Omental fat pad (tissue), 4 donors: ENCODE measurements around the gene PCDHB7. TPM values are rescaled to one million over a fixed set of nuclear protein-coding genes. Genes with fewer than 3 reads are reported as not detected.
"Not testable (repeated sequence)": the region's sequence is repeated elsewhere in the genome, so short reads cannot be mapped to it uniquely, and the experiment has no call there.

Experiments used
- ATAC-seq: fragments of 150-250 bp; one replicate; pipeline ENCODE4 v1.9.1; 2016; ENCODE audit warnings: mild to moderate bottlenecking, moderate library complexity; ENCODE audit not compliant: low FRiP score
- DNase-seq: peaks from one replicate; pipeline ENCODE4 v3.0.0-alpha.2; 2019; ENCODE audit warnings: low spot score
- CTCF ChIP-seq, 3 donors: fragments of 450-650 bp; IDR thresholded peaks; one replicate each; pipeline ENCODE4 v1.5.1; 2016 to 2017; ENCODE audit warnings: antibody characterized with exemption in 3 of 3, mild to moderate bottlenecking in 3 of 3, moderate library complexity in 2 of 3
- total RNA-seq, 4 donors: library from RNA; depleted of rRNA; stranded (reverse); fragments of >200 nt; gene quantifications; one replicate each; pipeline ENCODE4 v1.1.0, GENCODE V29; 2016

Gene PCDHB7
- total RNA-seq, 4 donors from 2014 or later, result 0.94 to 3.3 (median 1.5) TPM

GRCh38 chr5:141180313-141180712, 7.9 kb downstream of the PCDHB7 start:
- DNase-seq, result no peak
- no peak for TF ChIP-seq CTCF (IDR thresholded peaks at IDR 0.05)
- ATAC-seq, result no peak

- ATAC-seq (no peak), DNase-seq (no peak)
- TF ChIP-seq CTCF (IDR thresholded peaks at IDR 0.05), result no peak
Measured at GRCh38 chr5:141182248-141182647, 9.8 kb downstream of the PCDHB7 start, which contains the start of gene PCDHB16. PCDHB16 (plus strand) TSS chr5:141182387; CDS start chr5:141182560, 173 bp downstream.

- DNase-seq, result not testable (repeated sequence)
Measured at GRCh38 chr5:141184117-141184855, 11.8 kb downstream of the PCDHB7 start.

GRCh38 chr5:141186897-141187512, 14.6 kb downstream of the PCDHB7 start, which contains the start of gene PCDHB9:
PCDHB9 (plus strand) TSS chr5:141187161; CDS start chr5:141187319, 158 bp downstream.
- ATAC-seq (no peak), DNase-seq (no peak)
- TF ChIP-seq CTCF (IDR thresholded peaks at IDR 0.05), result no peak

More at GRCh38 chr5:141184117-141184855, 11.8 kb downstream of the PCDHB7 start:
- ATAC-seq, result not testable (repeated sequence)

GRCh38 chr5:141188682-141189081, 16.2 kb downstream of the PCDHB7 start:
- ATAC-seq, DNase-seq: not testable (repeated sequence)

- ATAC-seq, DNase-seq: not testable (repeated sequence)
Measured at GRCh38 chr5:141189131-141189530, 16.7 kb downstream of the PCDHB7 start.

GRCh38 chr5:141192110-141192725, 19.8 kb downstream of the PCDHB7 start, which contains the start of gene PCDHB10:
PCDHB10 (plus strand) TSS chr5:141192353; CDS start chr5:141192553, 200 bp downstream.
- DNase-seq (no peak), ATAC-seq (no peak)
- no peak for TF ChIP-seq CTCF (IDR thresholded peaks at IDR 0.05)

GRCh38 chr5:141194332-141194731, 21.9 kb downstream of the PCDHB7 start:
- ATAC-seq, DNase-seq: not testable (repeated sequence)

- TF ChIP-seq CTCF (IDR thresholded peaks at IDR 0.05), result no peak
- DNase-seq, result no peak
- no peak for ATAC-seq
Measured at GRCh38 chr5:141196363-141196762, 23.9 kb downstream of the PCDHB7 start.
